ENCODE data around the gene TMOD4. TPM values are rescaled to one million over a fixed set of nuclear protein-coding genes. Genes with fewer than 3 reads are reported as not detected.

Gene TMOD4
- total RNA-seq, 1 experiment from 2014 or later: 2.1 TPM

- BruUV-seq (replicated peaks): no TSS peak
- intact Hi-C loops (cut with micrococcal nuclease; ENCODE audit: unreplicated experiment): no loop called here
- no peak overlapping the region for H3K27ac Mint-ChIP-seq (ENCODE audit: unreplicated experiment)
- no peak for TF ChIP-seq CTCF (IDR thresholded peaks at IDR 0.05; ENCODE audit: unreplicated experiment)
- peaks cover 10% of the 10 kb centered on the region for H3K36me3 Mint-ChIP-seq (ENCODE audit: insufficient read depth, unreplicated experiment)
- no peaks in the 10 kb centered on the region for H3K9me3 Mint-ChIP-seq (ENCODE audit: low read depth, unreplicated experiment)
- no peak for DNase-seq
- H3K27me3 Mint-ChIP-seq (ENCODE audit: unreplicated experiment): peaks cover 29% of the 10 kb centered on the region
- CTCF ChIA-PET: interaction anchor here (0.6 kb wide), 1 partner anchor 77 kb away, joined by 3 read pairs; no protein-coding TSS in a partner anchor
- H3K4me3 Mint-ChIP-seq (ENCODE audit: low read depth, unreplicated experiment): no peak overlapping the region
- H3K4me1 Mint-ChIP-seq (ENCODE audit: low read depth, unreplicated experiment): no peaks in the 10 kb centered on the region
These were observed 31.1 kb downstream of the TMOD4 start for GRCh38 chr1:151144474-151145303.

DNA sequence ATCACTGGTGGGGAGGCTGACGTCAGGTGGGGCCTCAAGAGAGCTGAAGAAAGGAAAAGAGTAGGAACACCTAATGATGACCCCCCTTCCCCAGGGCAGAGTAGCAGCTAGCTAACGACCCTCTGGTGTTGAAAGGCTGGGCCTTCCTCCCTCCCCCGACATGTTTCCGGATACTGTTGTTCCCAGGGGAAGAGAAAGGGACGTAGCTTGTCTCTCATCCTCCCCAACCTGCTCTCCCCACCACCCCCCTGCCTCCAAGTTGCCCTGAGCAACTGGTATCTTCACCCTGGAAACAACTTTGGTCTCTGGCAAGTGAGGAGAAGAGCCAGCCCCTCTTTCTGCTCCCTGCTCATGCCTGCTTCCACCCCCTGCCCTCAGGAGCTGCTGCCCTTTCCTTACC is 31.8 kb downstream of the TMOD4 start:
- no peaks in the 10 kb centered on the region for H3K9me3 Mint-ChIP-seq (ENCODE audit: low read depth, unreplicated experiment)
- no peak overlapping the region for H3K4me3 Mint-ChIP-seq (ENCODE audit: low read depth, unreplicated experiment)
- peaks cover 10% of the 10 kb centered on the region for H3K36me3 Mint-ChIP-seq (ENCODE audit: insufficient read depth, unreplicated experiment)
- no peak for TF ChIP-seq CTCF (IDR thresholded peaks at IDR 0.05; ENCODE audit: unreplicated experiment)
- CTCF ChIA-PET: no interaction called here
- no peak overlapping the region for H3K27ac Mint-ChIP-seq (ENCODE audit: unreplicated experiment)
- no peaks in the 10 kb centered on the region for H3K4me1 Mint-ChIP-seq (ENCODE audit: low read depth, unreplicated experiment)
- BruUV-seq (replicated peaks): no TSS peak
- intact Hi-C loops (cut with micrococcal nuclease; ENCODE audit: unreplicated experiment): no loop called here
- peaks cover 36% of the 10 kb centered on the region for H3K27me3 Mint-ChIP-seq (ENCODE audit: unreplicated experiment)
- no peak for DNase-seq

DNA sequence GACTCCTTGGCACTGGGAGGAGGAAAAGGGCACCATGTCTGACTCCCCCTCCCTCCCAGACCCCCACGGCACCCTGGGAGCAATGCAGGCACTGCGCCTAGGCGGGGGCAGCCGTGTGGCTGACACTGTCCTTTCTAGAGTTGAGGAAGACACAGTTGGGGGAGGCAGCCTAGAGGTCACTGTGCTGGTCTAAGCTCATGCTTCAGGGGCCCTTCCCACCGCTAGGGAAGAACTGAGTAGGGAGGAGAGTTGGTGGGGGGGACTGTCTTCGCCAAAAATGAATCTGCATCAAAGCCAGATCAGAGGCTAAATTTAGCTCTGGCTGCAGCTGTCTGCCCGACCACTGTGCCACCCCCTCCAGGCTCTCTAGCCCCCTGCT is 32.7 kb downstream of the TMOD4 start:
- TF ChIP-seq CTCF (IDR thresholded peaks at IDR 0.05; ENCODE audit: unreplicated experiment): no peak
- intact Hi-C loops (cut with micrococcal nuclease; ENCODE audit: unreplicated experiment): no loop called here
- H3K27ac Mint-ChIP-seq (ENCODE audit: unreplicated experiment): no peak overlapping the region
- no peak overlapping the region for H3K4me3 Mint-ChIP-seq (ENCODE audit: low read depth, unreplicated experiment)
- H3K36me3 Mint-ChIP-seq (ENCODE audit: insufficient read depth, unreplicated experiment): peaks cover 10% of the 10 kb centered on the region
- DNase-seq: no peak
- BruUV-seq (replicated peaks): no TSS peak
- H3K27me3 Mint-ChIP-seq (ENCODE audit: unreplicated experiment): peaks cover 45% of the 10 kb centered on the region
- CTCF ChIA-PET: no interaction called here
- H3K4me1 Mint-ChIP-seq (ENCODE audit: low read depth, unreplicated experiment): no peaks in the 10 kb centered on the region
- no peaks in the 10 kb centered on the region for H3K9me3 Mint-ChIP-seq (ENCODE audit: low read depth, unreplicated experiment)

- no peak for DNase-seq
- Mint-ChIP-seq H3K9me3 (ENCODE audit: low read depth, unreplicated experiment) (no peaks in the 10 kb centered on the region), H3K36me3 (ENCODE audit: insufficient read depth, unreplicated experiment) (peaks cover 10% of the 10 kb centered on the region), H3K4me1 (ENCODE audit: low read depth, unreplicated experiment) (no peaks in the 10 kb centered on the region), H3K27me3 (ENCODE audit: unreplicated experiment) (peaks cover 49% of the 10 kb centered on the region), H3K4me3 (ENCODE audit: low read depth, unreplicated experiment) (no peak overlapping the region), H3K27ac (ENCODE audit: unreplicated experiment) (no peak overlapping the region)
- intact Hi-C loops (cut with micrococcal nuclease; ENCODE audit: unreplicated experiment): no loop called here
- no peak for TF ChIP-seq CTCF (IDR thresholded peaks at IDR 0.05; ENCODE audit: unreplicated experiment)
- no TSS peak for BruUV-seq (replicated peaks)
- CTCF ChIA-PET: interaction anchor here (0.6 to 0.7 kb wide), 4 partner anchors 42 to 471 kb away, joined by 3 to 4 read pairs (median 3); no protein-coding TSS in a partner anchor
These were observed 33.2 kb downstream of the TMOD4 start for GRCh38 chr1:151142411-151143056.
